Activated T-helper 1 cell treated with anti-CD3 and anti-CD28 coated beads, Interleukin-2, amount 50 U/mL, for 16 hours (primary cell): ENCODE measurements around the gene CD52.
"Not testable (repeated sequence)": the region's sequence is repeated elsewhere in the genome, so short reads cannot be mapped to it uniquely, and the experiment has no call there.

Source experiments
- DNase-seq, 2 donors: peaks; one replicate each; pipeline ENCODE4 v3.0.0-alpha.2; 2020; ENCODE audit warnings: low read depth in 1 of 2, low spot score in 1 of 2

Gene CD52

GRCh38 chr1:26283871-26284596 is 33.7 kb upstream of the CD52 start:
- DNase-seq = no peak

GRCh38 chr1:26284597-26285347 is 33.0 kb upstream of the CD52 start:
- peak; percentile 89 for DNase-seq

GRCh38 chr1:26285366-26286063 is 32.2 kb upstream of the CD52 start:
- no peak for DNase-seq

GRCh38 chr1:26286064-26286416 is 31.7 kb upstream of the CD52 start:
- DNase-seq = no peak

GRCh38 chr1:26287033-26287711 is 30.6 kb upstream of the CD52 start:
- DNase-seq = peak in 1 of 2 donors; percentile 68

- no peak for DNase-seq
These were observed 29.9 kb upstream of the CD52 start for GRCh38 chr1:26287811-26288210.

- peak; percentile 41 to 45 for DNase-seq
These were observed 29.3 kb upstream of the CD52 start for GRCh38 chr1:26288311-26288941.

- DNase-seq = no peak
These were observed 28.3 kb upstream of the CD52 start for GRCh38 chr1:26289158-26290059.

GRCh38 chr1:26290122-26290881 is 27.5 kb upstream of the CD52 start:
- no peak for DNase-seq

- no peak for DNase-seq
These were observed 26.9 kb upstream of the CD52 start for GRCh38 chr1:26290882-26291261.

GRCh38 chr1:26291433-26291832 is 26.3 kb upstream of the CD52 start:
- DNase-seq = no peak

- DNase-seq = no peak
These were observed 25.8 kb upstream of the CD52 start for GRCh38 chr1:26291939-26292338.

GRCh38 chr1:26292735-26293134 is 25.0 kb upstream of the CD52 start:
- not testable (repeated sequence) for DNase-seq

- no peak for DNase-seq
These were observed 23.8 kb upstream of the CD52 start for GRCh38 chr1:26293911-26294463.

GRCh38 chr1:26295194-26296138 is 22.3 kb upstream of the CD52 start:
- no peak for DNase-seq

- DNase-seq = no peak
These were observed 21.3 kb upstream of the CD52 start for GRCh38 chr1:26296340-26297056.

- DNase-seq = no peak
These were observed 20.5 kb upstream of the CD52 start for GRCh38 chr1:26297057-26297790.
